Cardiac fibroblast (primary cell): ENCODE measurements around the gene PDLIM4.

Experiments
- DNase-seq, 2 donors: peaks; one replicate each; pipeline versions ENCODE4 v3.0.0 to v3.0.0-alpha.2; 2010; ENCODE audit warnings: low read depth in 2 of 2
- H3K4me3 ChIP-seq, 2 donors: replicated peaks in 1 of 2; 1 replicate in 1 of 2; 2 replicates in 1 of 2; pipeline ENCODE4 v1.5.1; 2011; ENCODE audit warnings: low read depth in 2 of 2, low read length in 2 of 2, mild to moderate bottlenecking in 2 of 2, moderate library complexity in 1 of 2
- TF ChIP-seq, protein P1 (sequence below): IDR thresholded peaks from one replicate; pipeline ENCODE4 v1.5.1; 2011; ENCODE audit warnings: low read depth, mild to moderate bottlenecking, low read length, inconsistent platforms

PDLIM4 gene

DNA sequence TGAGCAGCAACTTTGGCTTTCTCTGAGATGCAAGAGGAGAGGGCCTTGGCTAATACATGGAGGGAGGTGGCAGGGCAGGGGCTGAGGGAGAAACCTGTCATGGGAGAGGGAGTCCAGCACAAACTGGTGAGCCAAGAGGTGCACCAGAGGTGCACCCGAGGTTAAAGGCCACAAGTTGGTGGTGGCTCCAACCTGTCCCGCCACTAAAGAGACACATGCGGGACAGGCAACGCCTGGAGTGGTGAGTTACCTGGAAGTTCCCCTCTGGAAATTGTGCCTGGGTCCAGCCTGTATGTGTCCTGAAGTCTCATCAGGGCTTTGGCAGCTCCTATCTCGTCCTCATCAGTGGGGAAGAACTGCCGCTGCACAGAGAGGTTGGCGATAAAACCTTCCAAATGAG lies 43.8 kb upstream of the PDLIM4 start:
- H3K4me3 ChIP-seq, result no peak overlapping the region
- DNase-seq, result no peak
- TF ChIP-seq, protein P1, sequence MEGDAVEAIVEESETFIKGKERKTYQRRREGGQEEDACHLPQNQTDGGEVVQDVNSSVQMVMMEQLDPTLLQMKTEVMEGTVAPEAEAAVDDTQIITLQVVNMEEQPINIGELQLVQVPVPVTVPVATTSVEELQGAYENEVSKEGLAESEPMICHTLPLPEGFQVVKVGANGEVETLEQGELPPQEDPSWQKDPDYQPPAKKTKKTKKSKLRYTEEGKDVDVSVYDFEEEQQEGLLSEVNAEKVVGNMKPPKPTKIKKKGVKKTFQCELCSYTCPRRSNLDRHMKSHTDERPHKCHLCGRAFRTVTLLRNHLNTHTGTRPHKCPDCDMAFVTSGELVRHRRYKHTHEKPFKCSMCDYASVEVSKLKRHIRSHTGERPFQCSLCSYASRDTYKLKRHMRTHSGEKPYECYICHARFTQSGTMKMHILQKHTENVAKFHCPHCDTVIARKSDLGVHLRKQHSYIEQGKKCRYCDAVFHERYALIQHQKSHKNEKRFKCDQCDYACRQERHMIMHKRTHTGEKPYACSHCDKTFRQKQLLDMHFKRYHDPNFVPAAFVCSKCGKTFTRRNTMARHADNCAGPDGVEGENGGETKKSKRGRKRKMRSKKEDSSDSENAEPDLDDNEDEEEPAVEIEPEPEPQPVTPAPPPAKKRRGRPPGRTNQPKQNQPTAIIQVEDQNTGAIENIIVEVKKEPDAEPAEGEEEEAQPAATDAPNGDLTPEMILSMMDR, result no peak

DNA sequence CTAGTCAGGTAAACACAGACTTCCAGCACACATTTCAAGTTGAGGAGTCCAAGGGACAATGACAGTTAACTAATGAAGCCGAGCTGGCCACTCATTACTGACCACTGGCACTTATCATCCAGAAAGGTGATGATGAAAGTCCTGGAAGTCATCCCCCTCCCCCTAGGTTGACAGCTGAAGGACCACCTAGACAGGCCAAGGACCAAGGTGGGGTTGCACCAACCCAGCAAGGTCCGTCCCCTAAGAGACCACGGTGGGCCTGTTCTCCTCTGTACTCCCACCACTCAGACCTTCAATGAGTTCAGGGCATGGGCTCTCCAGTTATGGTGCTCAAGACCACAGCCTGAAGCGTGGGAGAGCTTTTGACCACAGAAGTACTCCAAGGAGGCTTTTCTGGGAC lies 43.0 kb upstream of the PDLIM4 start:
- no peak overlapping the region for H3K4me3 ChIP-seq
- DNase-seq, result no peak

DNA sequence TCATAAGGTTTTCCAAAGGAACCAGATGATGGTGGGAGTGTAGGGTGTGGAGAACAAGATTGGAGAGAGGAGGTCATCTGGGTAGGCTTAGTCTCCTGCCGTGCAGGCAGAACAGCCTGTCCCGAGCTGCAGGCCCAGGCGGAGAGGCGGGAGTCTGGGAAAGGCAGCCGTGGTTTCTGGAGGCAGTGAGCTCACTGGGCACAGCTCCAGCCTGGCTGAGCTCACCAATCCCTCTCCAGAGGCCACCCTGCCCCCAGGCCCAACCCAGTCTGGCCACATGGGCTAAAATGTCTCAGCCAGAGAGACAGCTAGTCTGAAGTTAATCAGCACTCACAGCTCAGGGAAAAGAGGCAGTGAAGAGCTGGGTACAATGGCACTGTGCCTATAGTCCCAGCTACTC lies 42.2 kb upstream of the PDLIM4 start:
- H3K4me3 ChIP-seq, result no peak overlapping the region
- TF ChIP-seq, protein P1, result no peak
- peak; percentile 97 for DNase-seq

More for the DNA sequence above, 43.0 kb upstream of the PDLIM4 start:
- TF ChIP-seq, protein P1, result no peak

DNA sequence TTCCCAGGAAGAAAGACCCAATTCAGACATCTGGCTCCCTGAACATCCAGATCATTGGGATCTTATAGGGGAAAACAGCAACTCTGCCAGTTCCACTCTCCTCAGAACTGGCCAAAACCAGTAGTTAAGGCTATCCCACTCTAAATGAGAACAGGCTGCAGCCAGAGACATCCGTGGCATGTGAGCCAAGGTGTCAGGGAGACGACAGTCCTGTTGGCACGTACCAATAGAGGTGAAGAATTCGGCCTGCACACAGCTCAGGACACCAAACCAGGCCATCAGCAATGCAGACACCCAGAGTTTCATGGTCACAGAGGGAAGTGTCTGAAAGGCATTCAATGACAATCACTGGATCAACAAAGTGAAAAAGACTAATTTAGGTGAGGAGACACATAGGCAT lies 39.2 kb upstream of the PDLIM4 start:
- DNase-seq, result no peak
- no peak overlapping the region for H3K4me3 ChIP-seq
- TF ChIP-seq, protein P1, result no peak

DNA sequence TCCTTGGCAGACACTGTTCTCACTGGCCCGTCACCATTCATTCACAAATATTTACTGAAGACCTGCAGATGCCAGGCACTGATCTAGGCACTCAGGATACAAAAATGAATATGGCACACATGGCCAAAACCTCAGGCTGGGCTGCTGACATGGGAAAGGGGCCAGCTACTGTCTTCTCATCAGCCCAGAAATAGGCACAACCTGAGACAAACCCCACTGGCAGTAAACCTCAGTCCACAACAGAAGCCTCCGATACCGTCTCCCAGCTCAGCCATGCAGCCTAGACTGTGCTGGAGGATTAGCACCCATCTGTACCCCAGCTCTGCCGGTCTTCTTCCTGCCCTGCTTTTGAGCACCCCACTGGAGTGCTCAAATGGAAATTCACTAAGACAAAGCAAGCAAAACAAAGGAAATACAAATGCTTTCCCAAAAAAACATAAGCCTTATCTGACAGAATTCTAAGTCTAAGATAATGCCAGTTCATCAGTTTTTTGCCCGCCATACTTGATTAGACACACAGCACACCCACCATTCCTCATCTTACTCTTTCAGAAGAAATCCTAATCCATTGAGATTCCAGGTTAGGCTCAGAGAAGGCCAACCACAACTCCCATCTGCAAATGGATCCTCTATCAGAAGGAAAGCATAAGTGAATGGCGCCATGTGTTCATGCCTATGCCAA lies 38.1 kb upstream of the PDLIM4 start:
- TF ChIP-seq, protein P1, result no peak
- H3K4me3 ChIP-seq, result no peak overlapping the region
- no peak for DNase-seq

DNA sequence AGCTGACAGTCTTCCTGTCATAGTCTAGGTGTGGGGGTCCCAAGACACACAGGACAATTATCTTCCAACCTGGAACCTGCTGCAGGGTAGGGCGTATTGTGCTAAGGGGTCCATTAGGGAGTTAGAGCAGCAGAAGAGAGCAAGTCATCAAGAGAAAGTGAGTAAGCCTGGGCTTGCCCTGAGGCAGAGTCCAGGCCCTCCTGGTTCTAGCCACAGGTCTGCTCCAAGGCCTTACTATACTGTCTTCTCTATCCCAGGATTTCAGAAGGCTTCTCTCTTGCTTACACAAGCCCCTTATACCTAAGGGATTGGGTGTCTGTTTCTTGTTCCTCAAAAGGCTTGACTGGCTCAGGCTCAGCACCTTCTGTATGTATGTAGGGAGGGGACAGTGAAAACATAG lies 37.5 kb upstream of the PDLIM4 start:
- TF ChIP-seq, protein P1, result no peak
- DNase-seq, result no peak
- H3K4me3 ChIP-seq, result no peak overlapping the region

DNA sequence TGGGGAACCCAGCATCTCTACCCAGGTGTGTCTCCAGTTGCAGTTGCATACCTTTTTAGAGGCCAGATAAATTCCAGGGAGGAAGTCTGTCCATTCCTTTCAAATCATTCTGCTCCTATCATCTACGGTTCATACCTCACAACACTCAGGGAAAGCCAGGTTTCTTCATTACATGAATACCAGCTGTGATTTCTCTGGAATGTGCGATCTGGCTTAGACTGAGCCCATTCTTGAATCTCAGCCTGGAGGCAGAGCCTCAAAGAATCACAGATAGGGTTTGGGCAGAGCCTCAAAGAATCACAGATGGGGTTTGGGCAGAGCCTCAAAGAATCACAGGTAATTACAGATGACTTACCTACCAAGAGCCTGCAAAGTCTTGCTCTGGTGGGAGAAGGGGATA lies 37.0 kb upstream of the PDLIM4 start:
- H3K4me3 ChIP-seq, result no peak overlapping the region
- TF ChIP-seq, protein P1, result no peak
- DNase-seq, result peak in 1 of 2 donors; percentile 23
